ENCODE data around the gene GRID2.

Gene GRID2

DNA sequence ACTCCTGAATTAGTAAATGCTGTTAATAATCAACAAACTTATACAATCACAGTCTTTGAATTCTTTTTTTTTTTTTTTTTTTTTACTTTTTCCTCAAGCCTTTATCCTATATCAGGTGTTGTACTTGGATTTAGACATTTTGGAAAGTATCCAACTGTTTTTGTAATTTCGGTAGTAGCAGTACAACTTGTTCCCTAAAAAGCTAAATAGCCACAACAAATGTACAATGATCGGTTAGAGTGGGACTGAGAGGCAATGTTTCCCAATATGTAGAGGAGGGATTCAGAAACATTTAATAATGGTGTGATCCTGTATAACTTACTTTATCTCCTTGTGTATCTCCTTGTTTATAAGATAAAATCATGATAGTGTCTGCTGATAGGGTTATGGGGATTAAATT, 343.1 kb downstream of the GRID2 start:
- TF ChIP-seq, protein P1, sequence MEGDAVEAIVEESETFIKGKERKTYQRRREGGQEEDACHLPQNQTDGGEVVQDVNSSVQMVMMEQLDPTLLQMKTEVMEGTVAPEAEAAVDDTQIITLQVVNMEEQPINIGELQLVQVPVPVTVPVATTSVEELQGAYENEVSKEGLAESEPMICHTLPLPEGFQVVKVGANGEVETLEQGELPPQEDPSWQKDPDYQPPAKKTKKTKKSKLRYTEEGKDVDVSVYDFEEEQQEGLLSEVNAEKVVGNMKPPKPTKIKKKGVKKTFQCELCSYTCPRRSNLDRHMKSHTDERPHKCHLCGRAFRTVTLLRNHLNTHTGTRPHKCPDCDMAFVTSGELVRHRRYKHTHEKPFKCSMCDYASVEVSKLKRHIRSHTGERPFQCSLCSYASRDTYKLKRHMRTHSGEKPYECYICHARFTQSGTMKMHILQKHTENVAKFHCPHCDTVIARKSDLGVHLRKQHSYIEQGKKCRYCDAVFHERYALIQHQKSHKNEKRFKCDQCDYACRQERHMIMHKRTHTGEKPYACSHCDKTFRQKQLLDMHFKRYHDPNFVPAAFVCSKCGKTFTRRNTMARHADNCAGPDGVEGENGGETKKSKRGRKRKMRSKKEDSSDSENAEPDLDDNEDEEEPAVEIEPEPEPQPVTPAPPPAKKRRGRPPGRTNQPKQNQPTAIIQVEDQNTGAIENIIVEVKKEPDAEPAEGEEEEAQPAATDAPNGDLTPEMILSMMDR (IDR thresholded peaks at IDR 0.05) = no peak
- H3K27ac ChIP-seq = no peak overlapping the region

DNA sequence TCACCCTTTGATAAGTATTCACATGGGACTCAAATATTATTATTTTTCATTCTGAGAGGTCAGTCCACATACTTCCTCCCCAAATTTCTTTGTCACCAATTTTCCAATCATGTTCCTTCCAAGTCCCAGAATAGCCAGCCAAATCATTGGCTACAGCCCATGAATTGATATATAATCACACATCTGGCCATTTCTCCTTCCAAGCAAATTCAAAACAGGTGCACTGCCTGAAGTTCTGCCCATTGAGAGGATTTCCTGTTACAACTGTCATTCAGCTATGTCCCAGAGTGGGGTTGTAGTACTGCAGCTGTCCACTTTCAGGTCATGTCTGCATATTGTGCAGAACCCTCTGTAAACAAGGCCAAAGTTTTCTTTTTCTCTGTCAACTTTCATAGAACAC, 347.8 kb downstream of the GRID2 start:
- no peak for TF ChIP-seq ZFX (IDR thresholded peaks at IDR 0.05; ENCODE audit: borderline replicate concordance)
- TF ChIP-seq, protein P1 (IDR thresholded peaks at IDR 0.05) = no peak
- H3K27ac ChIP-seq = no peak overlapping the region

DNA sequence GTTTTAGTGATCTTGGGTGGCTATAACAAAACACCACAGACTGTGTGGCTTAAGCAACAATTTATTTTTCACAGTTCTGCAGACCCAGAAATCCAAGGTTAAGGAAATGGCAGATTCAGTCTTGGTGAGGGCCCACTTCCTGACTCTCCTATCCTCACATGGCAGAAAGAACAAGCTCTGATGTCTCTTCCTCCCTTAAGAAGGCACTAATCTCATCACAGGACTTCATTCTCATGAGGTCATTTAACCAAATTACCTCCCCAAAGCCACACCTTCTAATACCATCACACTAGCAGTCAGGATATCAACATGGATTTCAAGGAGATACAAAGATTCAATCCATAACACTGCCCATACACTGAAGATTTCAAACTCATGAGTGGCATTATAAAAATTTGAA, 350.3 kb downstream of the GRID2 start:
- no peak for TF ChIP-seq ZFX (IDR thresholded peaks at IDR 0.05; ENCODE audit: borderline replicate concordance)
- TF ChIP-seq, protein P1 (IDR thresholded peaks at IDR 0.05) = no peak

DNA sequence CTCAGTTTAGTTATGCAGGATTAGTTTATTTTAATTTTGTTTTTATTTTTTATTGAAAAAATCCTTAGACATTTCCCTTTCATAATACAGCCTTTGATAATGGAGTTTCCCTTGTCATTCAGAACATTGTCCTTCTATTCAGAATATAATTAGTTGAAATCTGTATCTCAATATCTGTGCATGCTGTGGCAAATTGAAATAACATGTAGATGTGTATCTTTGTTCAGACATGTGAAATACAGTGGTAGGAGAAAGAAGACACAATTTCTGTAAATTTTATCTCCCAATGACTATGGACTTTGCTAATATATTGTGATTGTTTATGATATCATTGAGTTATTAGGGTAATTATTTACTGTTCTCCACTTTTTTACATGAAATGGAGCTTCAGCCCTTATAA, 353.9 kb downstream of the GRID2 start:
- no peak overlapping the region for H3K27ac ChIP-seq
- TF ChIP-seq ZFX (IDR thresholded peaks at IDR 0.05; ENCODE audit: borderline replicate concordance) = no peak
- TF ChIP-seq, protein P1 (IDR thresholded peaks at IDR 0.05) = no peak

More for the DNA sequence above, 350.3 kb downstream of the GRID2 start:
- H3K27ac ChIP-seq = no peak overlapping the region

DNA sequence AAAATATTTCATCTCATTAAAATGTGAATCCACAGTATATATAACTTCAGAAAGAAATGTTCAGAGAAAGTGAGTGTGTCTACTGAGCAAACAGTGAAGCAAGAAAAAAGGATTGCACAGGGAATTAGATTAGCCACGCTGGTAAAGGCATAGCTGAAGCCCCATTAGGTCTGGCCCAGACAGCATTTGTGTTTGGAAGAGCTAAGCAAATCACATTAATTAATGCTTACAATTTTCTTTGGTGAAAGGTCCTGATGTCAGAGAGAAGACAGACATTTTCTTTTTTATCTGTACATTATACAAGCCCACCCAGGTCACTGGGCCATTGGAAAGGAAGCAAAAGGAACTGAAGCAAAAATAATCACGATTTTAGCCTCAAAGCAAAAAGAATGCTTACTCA, 354.6 kb downstream of the GRID2 start:
- H3K27ac ChIP-seq = no peak overlapping the region
- TF ChIP-seq, protein P1 (IDR thresholded peaks at IDR 0.05) = no peak
- TF ChIP-seq ZFX (IDR thresholded peaks at IDR 0.05; ENCODE audit: borderline replicate concordance) = no peak

DNA sequence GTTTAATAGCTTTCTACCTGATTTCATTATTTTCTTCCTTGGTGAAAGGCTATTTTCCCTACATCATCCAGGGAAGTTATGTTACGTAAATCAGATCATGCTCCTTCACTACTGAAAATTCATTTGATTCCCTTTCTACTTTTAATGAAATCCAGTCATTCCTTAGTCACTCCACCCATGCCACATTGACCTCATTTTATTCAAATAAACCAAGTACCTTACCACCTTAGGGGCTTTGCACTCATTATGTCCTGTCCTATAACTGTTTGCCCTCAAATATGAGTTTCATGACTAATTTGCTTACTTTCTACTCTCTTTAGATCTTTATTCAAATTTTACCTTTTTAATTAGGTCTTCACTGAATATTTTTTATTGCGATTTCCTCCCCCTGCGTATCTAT, 374.0 kb downstream of the GRID2 start:
- H3K27ac ChIP-seq = no peak overlapping the region
- TF ChIP-seq, protein P1 (IDR thresholded peaks at IDR 0.05) = no peak
- TF ChIP-seq ZFX (IDR thresholded peaks at IDR 0.05; ENCODE audit: borderline replicate concordance) = no peak

DNA sequence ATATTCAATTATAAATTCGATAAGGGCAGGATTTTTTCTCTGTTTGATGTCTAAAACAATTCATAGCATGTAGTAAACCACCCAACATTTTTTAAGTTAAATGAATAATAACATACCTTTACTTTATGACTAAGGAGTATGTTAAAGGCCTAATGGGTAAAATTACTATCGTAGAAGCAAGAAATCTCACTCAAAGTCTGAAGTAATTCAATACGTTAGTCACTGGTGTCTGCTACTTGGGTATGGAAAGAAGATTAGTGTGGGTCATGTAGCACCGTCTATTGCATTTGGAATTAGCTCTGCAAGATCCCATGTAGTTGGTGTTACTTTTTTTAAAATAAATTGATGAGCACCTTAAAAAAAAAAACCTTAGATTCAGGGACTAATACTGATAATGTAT, 374.5 kb downstream of the GRID2 start:
- H3K27ac ChIP-seq = no peak overlapping the region
- TF ChIP-seq, protein P1 (IDR thresholded peaks at IDR 0.05) = no peak
- no peak for TF ChIP-seq ZFX (IDR thresholded peaks at IDR 0.05; ENCODE audit: borderline replicate concordance)
